GM23338 (cell line): ENCODE measurements around the gene ZNF493. TPM values are rescaled to one million over a fixed set of nuclear protein-coding genes. Genes with fewer than 3 reads are reported as not detected.

Experiments used
- ATAC-seq: fragments of 200-7000 bp; cut with Tn5 transposase; 3 replicates; pipeline ENCODE4 v1.9.1; 2020
- DNase-seq: peaks from one replicate; pipeline ENCODE4 v3.0.0-alpha.2; 2015; ENCODE audit warnings: low spot score
- H2AFZ ChIP-seq: fragments of 200-600 bp; sonication (generic); 2 replicates; pipeline ENCODE4 v1.8.0; 2016; ENCODE audit warnings: antibody characterized with exemption, mild to moderate bottlenecking, moderate library complexity
- H3F3A ChIP-seq: fragments of 200-600 bp; sonication (generic); replicated peaks from 2 replicates; pipeline ENCODE4 v1.8.0; 2017; ENCODE audit warnings: antibody characterized with exemption, mixed run types, low read depth
- H3K27ac ChIP-seq: fragments of 200-600 bp; sonication (generic); 2 replicates; pipeline ENCODE4 v1.6.1; 2016; ENCODE audit warnings: low read depth
- H3K27me3 ChIP-seq: fragments of 200-600 bp; sonication (generic); 2 replicates; pipeline ENCODE4 v1.8.0; 2016; ENCODE audit warnings: mild to moderate bottlenecking, mixed run types, moderate library complexity; ENCODE audit not compliant: insufficient read depth
- H3K36me3 ChIP-seq: fragments of 200-600 bp; sonication (generic); 2 replicates; pipeline ENCODE4 v1.8.0; 2016; ENCODE audit warnings: mild to moderate bottlenecking; ENCODE audit not compliant: insufficient read depth
- H3K4me1 ChIP-seq: fragments of 200-600 bp; sonication (generic); 2 replicates; pipeline ENCODE4 v1.8.0; 2016; ENCODE audit warnings: mild to moderate bottlenecking, moderate library complexity; ENCODE audit not compliant: insufficient read depth
- H3K4me2 ChIP-seq: fragments of 200-600 bp; sonication (generic); 2 replicates; pipeline ENCODE4 v1.7.1; 2017; ENCODE audit warnings: mixed run types
- H3K4me3 ChIP-seq: fragments of 200-600 bp; sonication (generic); 2 replicates; pipeline ENCODE4 v1.6.1; 2016; ENCODE audit warnings: mixed run types
- H3K79me2 ChIP-seq: fragments of 200-600 bp; sonication (generic); replicated peaks from 2 replicates; pipeline ENCODE4 v1.8.0; 2017; ENCODE audit warnings: mild to moderate bottlenecking; ENCODE audit not compliant: insufficient read depth
- H3K9me2 ChIP-seq: fragments of 200-600 bp; sonication (generic); 2 replicates; pipeline ENCODE4 v1.8.0; 2017; ENCODE audit not compliant: insufficient read depth
- H4K20me1 ChIP-seq: fragments of 200-600 bp; sonication (generic); replicated peaks from 2 replicates; pipeline ENCODE4 v1.8.0; 2017; ENCODE audit warnings: mild to moderate bottlenecking; ENCODE audit not compliant: insufficient read depth
- H3K27ac Mint-ChIP-seq: 2 replicates; pipeline ENCODE4 v1.8.0; 2020; ENCODE audit warnings: inconsistent platforms, mild to moderate bottlenecking, moderate library complexity, mixed read lengths
- H3K27me3 Mint-ChIP-seq: 3 replicates; pipeline ENCODE4 v1.8.0; 2022; ENCODE audit warnings: low read depth, mild to moderate bottlenecking, moderate library complexity, mixed read lengths, inconsistent platforms; ENCODE audit not compliant: insufficient read depth, poor library complexity
- H3K36me3 Mint-ChIP-seq: 3 replicates; pipeline ENCODE4 v1.8.0; 2021; ENCODE audit warnings: low read depth, mild to moderate bottlenecking, inconsistent platforms, moderate library complexity, mixed read lengths
- H3K4me1 Mint-ChIP-seq: 3 replicates; pipeline ENCODE4 v1.8.0; 2020; ENCODE audit warnings: mild to moderate bottlenecking, inconsistent platforms, mixed read lengths
- H3K4me3 Mint-ChIP-seq: 3 replicates; pipeline ENCODE4 v1.8.0; 2021; ENCODE audit warnings: moderate library complexity, mild to moderate bottlenecking, inconsistent platforms, mixed read lengths
- H3K9me3 Mint-ChIP-seq: 3 replicates; pipeline ENCODE4 v1.8.0; 2020; ENCODE audit warnings: moderate library complexity, mild to moderate bottlenecking, inconsistent platforms, mixed read lengths
- CREB1 ChIP-seq: fragments of 250-450 bp; sonication (Bioruptor Pico); IDR thresholded peaks from 2 replicates; pipeline ENCODE4 v1.5.0; 2020; ENCODE audit warnings: low read depth, mild to moderate bottlenecking, moderate library complexity
- EZH2 ChIP-seq: fragments of 200-600 bp; sonication (generic); IDR thresholded peaks from one replicate; pipeline ENCODE4 v1.8.0; 2017; ENCODE audit warnings: antibody characterized with exemption, mild to moderate bottlenecking, low read depth; ENCODE audit not compliant: unreplicated experiment
- EZH2phosphoT487 ChIP-seq: fragments of 200-600 bp; sonication (generic); IDR thresholded peaks from one replicate; pipeline ENCODE4 v1.8.1; 2018; ENCODE audit warnings: antibody characterized with exemption; ENCODE audit not compliant: unreplicated experiment
- JUNB ChIP-seq: IDR thresholded peaks from one replicate; pipeline ENCODE4 v1.6.1; 2016; ENCODE audit warnings: antibody characterized with exemption; ENCODE audit not compliant: unreplicated experiment
- NANOG ChIP-seq: IDR thresholded peaks from 2 replicates; pipeline ENCODE4 v1.6.1; 2016; ENCODE audit warnings: antibody characterized with exemption, borderline replicate concordance
- POLR2AphosphoS5 ChIP-seq: IDR thresholded peaks from 2 replicates; pipeline ENCODE4 v1.6.1; 2016; ENCODE audit warnings: antibody characterized with exemption, low read depth
- ZNF114 ChIP-seq: fragments of 250-450 bp; sonication (Bioruptor Pico); IDR thresholded peaks from 2 replicates; pipeline ENCODE4 v1.5.0; 2020; ENCODE audit warnings: mild to moderate bottlenecking, moderate library complexity
- ZNF331 ChIP-seq: fragments of 250-450 bp; sonication (Bioruptor Pico); IDR thresholded peaks from 2 replicates; pipeline ENCODE4 v1.5.0; 2020; ENCODE audit warnings: low read depth, mild to moderate bottlenecking, moderate library complexity
- polyA plus RNA-seq: library from polyadenylated mRNA; unstranded; fragments of >200 nt; fragmentation: Nextera tagmentation; extraction: Ambion mirVana; gene quantifications from 2 replicates; pipeline ENCODE4 v1.2.1, GENCODE V29; 2016
- total RNA-seq: library from RNA; depleted of rRNA; stranded (reverse); fragments of >200 nt; shearing (Covaris generic); gene quantifications from 2 replicates; pipeline ENCODE4 v1.2.3, GENCODE V29; 2014
- TF ChIP-seq, protein P1 (sequence below): IDR thresholded peaks from one replicate; pipeline ENCODE4 v1.6.1; 2018; ENCODE audit warnings: antibody characterized with exemption; ENCODE audit not compliant: unreplicated experiment
- TF ChIP-seq, protein P2 (sequence below), 2 experiments: fragments of 200-600 bp in 1 of 2; sonication (generic) in 1 of 2; conservative IDR thresholded peaks; 2 replicates each; pipeline versions ENCODE4 v1.5.1 to v1.6.1; 2016 to 2017; ENCODE audit warnings: antibody characterized with exemption in 2 of 2, low read depth in 2 of 2, mild to moderate bottlenecking in 2 of 2, moderate library complexity in 1 of 2
- TF ChIP-seq, protein P3 (sequence below): IDR thresholded peaks from 2 replicates; pipeline ENCODE4 v1.6.1; 2016; ENCODE audit warnings: antibody characterized with exemption
- TF ChIP-seq, protein P4 (sequence below): fragments of 250-450 bp; sonication (Bioruptor Pico); IDR thresholded peaks from 2 replicates; pipeline ENCODE4 v1.5.0; 2020; ENCODE audit warnings: mild to moderate bottlenecking, moderate library complexity

Gene ZNF493
- total and polyA plus RNA-seq, 2 experiments from 2014 or later = 28.7 to 63.4 TPM

DNA sequence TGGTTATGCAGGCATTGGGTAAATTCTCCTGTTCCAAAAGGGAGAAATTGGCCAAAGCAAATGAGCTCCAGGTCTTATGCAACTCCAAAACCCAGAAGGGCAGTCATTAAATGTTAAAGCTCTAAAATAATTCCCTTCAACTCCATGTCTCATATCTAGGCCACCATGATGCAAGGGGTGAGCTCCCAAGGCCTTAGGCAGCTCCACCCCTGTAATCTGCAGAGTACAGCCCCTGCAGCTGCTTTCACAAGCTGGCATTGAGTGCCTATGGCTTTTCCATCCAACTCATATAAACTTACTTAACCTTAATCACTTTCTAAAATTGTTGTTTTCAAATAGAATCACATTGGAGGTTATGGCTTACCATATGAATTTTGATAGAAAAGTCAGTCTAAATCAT, 63.8 kb downstream of the ZNF493 start:
- no peak overlapping the region for H3K27ac Mint-ChIP-seq
- Histone ChIP-seq H3K4me2 (no peak overlapping the region), H3K79me2 (peaks cover 80% of the 10 kb centered on the region), H3K4me1 (no peaks in the 10 kb centered on the region; the same call in 1 of the 2 replicates), H2AFZ (no peak overlapping the region), H4K20me1 (0 out of 2 replicates have a peak, but pooled peaks cover 9% of the 10 kb centered on the region), H3K27me3 (no peaks in the 10 kb centered on the region), H3K9me2 (no peaks in the 10 kb centered on the region), H3K36me3 (peaks cover 19% of the 10 kb centered on the region), H3K27ac (no peak overlapping the region), H3K4me3 (no peak overlapping the region), H3F3A (no peaks in the 10 kb centered on the region)
- peaks cover 61% of the 10 kb centered on the region for H3K9me3 Mint-ChIP-seq
- TF ChIP-seq EZH2phosphoT487 (no peak), EZH2 (no peak), ZNF114 (CRISPR knock-in tag) (no peak), CREB1 (CRISPR knock-in tag) (no peak), JUNB (no peak), NANOG (no peak), ZNF331 (CRISPR knock-in tag) (no peak), POLR2AphosphoS5 (no peak)
- TF ChIP-seq, protein P1, sequence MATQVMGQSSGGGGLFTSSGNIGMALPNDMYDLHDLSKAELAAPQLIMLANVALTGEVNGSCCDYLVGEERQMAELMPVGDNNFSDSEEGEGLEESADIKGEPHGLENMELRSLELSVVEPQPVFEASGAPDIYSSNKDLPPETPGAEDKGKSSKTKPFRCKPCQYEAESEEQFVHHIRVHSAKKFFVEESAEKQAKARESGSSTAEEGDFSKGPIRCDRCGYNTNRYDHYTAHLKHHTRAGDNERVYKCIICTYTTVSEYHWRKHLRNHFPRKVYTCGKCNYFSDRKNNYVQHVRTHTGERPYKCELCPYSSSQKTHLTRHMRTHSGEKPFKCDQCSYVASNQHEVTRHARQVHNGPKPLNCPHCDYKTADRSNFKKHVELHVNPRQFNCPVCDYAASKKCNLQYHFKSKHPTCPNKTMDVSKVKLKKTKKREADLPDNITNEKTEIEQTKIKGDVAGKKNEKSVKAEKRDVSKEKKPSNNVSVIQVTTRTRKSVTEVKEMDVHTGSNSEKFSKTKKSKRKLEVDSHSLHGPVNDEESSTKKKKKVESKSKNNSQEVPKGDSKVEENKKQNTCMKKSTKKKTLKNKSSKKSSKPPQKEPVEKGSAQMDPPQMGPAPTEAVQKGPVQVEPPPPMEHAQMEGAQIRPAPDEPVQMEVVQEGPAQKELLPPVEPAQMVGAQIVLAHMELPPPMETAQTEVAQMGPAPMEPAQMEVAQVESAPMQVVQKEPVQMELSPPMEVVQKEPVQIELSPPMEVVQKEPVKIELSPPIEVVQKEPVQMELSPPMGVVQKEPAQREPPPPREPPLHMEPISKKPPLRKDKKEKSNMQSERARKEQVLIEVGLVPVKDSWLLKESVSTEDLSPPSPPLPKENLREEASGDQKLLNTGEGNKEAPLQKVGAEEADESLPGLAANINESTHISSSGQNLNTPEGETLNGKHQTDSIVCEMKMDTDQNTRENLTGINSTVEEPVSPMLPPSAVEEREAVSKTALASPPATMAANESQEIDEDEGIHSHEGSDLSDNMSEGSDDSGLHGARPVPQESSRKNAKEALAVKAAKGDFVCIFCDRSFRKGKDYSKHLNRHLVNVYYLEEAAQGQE = no peak
- TF ChIP-seq, protein P2, sequence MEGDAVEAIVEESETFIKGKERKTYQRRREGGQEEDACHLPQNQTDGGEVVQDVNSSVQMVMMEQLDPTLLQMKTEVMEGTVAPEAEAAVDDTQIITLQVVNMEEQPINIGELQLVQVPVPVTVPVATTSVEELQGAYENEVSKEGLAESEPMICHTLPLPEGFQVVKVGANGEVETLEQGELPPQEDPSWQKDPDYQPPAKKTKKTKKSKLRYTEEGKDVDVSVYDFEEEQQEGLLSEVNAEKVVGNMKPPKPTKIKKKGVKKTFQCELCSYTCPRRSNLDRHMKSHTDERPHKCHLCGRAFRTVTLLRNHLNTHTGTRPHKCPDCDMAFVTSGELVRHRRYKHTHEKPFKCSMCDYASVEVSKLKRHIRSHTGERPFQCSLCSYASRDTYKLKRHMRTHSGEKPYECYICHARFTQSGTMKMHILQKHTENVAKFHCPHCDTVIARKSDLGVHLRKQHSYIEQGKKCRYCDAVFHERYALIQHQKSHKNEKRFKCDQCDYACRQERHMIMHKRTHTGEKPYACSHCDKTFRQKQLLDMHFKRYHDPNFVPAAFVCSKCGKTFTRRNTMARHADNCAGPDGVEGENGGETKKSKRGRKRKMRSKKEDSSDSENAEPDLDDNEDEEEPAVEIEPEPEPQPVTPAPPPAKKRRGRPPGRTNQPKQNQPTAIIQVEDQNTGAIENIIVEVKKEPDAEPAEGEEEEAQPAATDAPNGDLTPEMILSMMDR (conservative IDR thresholded peaks at IDR 0.05; ENCODE audit: low read depth in 2 of 2) = no peak
- TF ChIP-seq, protein P3, sequence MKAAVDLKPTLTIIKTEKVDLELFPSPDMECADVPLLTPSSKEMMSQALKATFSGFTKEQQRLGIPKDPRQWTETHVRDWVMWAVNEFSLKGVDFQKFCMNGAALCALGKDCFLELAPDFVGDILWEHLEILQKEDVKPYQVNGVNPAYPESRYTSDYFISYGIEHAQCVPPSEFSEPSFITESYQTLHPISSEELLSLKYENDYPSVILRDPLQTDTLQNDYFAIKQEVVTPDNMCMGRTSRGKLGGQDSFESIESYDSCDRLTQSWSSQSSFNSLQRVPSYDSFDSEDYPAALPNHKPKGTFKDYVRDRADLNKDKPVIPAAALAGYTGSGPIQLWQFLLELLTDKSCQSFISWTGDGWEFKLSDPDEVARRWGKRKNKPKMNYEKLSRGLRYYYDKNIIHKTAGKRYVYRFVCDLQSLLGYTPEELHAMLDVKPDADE = no peak
- TF ChIP-seq, protein P4, sequence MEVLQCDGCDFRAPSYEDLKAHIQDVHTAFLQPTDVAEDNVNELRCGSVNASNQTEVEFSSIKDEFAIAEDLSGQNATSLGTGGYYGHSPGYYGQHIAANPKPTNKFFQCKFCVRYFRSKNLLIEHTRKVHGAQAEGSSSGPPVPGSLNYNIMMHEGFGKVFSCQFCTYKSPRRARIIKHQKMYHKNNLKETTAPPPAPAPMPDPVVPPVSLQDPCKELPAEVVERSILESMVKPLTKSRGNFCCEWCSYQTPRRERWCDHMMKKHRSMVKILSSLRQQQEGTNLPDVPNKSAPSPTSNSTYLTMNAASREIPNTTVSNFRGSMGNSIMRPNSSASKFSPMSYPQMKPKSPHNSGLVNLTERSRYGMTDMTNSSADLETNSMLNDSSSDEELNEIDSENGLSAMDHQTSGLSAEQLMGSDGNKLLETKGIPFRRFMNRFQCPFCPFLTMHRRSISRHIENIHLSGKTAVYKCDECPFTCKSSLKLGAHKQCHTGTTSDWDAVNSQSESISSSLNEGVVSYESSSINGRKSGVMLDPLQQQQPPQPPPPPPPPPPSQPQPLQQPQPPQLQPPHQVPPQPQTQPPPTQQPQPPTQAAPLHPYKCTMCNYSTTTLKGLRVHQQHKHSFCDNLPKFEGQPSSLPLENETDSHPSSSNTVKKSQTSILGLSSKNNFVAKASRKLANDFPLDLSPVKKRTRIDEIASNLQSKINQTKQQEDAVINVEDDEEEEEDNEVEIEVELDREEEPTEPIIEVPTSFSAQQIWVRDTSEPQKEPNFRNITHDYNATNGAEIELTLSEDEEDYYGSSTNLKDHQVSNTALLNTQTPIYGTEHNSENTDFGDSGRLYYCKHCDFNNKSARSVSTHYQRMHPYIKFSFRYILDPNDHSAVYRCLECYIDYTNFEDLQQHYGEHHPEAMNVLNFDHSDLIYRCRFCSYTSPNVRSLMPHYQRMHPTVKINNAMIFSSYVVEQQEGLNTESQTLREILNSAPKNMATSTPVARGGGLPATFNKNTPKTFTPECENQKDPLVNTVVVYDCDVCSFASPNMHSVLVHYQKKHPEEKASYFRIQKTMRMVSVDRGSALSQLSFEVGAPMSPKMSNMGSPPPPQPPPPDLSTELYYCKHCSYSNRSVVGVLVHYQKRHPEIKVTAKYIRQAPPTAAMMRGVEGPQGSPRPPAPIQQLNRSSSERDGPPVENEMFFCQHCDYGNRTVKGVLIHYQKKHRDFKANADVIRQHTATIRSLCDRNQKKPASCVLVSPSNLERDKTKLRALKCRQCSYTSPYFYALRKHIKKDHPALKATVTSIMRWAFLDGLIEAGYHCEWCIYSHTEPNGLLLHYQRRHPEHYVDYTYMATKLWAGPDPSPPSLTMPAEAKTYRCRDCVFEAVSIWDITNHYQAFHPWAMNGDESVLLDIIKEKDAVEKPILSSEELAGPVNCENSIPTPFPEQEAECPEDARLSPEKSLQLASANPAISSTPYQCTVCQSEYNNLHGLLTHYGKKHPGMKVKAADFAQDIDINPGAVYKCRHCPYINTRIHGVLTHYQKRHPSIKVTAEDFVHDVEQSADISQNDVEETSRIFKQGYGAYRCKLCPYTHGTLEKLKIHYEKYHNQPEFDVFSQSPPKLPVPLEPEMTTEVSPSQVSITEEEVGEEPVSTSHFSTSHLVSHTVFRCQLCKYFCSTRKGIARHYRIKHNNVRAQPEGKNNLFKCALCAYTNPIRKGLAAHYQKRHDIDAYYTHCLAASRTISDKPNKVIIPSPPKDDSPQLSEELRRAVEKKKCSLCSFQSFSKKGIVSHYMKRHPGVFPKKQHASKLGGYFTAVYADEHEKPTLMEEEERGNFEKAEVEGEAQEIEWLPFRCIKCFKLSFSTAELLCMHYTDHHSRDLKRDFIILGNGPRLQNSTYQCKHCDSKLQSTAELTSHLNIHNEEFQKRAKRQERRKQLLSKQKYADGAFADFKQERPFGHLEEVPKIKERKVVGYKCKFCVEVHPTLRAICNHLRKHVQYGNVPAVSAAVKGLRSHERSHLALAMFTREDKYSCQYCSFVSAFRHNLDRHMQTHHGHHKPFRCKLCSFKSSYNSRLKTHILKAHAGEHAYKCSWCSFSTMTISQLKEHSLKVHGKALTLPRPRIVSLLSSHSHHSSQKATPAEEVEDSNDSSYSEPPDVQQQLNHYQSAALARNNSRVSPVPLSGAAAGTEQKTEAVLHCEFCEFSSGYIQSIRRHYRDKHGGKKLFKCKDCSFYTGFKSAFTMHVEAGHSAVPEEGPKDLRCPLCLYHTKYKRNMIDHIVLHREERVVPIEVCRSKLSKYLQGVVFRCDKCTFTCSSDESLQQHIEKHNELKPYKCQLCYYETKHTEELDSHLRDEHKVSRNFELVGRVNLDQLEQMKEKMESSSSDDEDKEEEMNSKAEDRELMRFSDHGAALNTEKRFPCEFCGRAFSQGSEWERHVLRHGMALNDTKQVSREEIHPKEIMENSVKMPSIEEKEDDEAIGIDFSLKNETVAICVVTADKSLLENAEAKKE (CRISPR knock-in tag) = no peak
- no peak overlapping the region for H3K4me3 Mint-ChIP-seq
- no peaks in the 10 kb centered on the region for H3K4me1 Mint-ChIP-seq
- peaks cover 10% of the 10 kb centered on the region for H3K27me3 Mint-ChIP-seq
- peaks cover 68% of the 10 kb centered on the region for H3K36me3 Mint-ChIP-seq
- DNase-seq = no peak
- no peak for ATAC-seq
